NCI-H1105 (cell line): ENCODE data around the gene DHRS7.
"Not testable (repeated sequence)": the region's sequence is repeated elsewhere in the genome, so short reads cannot be mapped to it uniquely, and the experiment has no call there.

Experiments
- DNase-seq: peaks from one replicate; lab custom pipeline; 2025; lab: John Stamatoyannopoulos, UW

Gene DHRS7

DNA sequence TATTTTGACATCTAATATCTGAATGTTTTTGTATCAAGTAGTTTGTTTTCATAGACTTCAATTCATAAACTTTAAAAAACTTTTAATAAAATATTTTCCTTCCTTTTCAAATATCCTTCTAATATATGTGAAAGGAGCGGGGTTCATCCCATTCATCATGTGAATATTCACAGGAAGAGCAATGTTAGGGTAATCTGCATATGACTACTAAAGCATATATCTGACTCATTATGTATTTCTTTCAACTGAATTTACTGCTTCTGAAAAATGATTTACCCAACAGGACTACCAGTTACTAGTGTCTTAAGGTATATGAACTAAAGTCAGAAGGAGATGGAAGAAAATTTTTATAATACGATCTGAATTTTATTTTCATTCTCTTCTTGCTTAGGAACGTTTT is 30.5 kb downstream of the DHRS7 start:
- no peak for DNase-seq

DNA sequence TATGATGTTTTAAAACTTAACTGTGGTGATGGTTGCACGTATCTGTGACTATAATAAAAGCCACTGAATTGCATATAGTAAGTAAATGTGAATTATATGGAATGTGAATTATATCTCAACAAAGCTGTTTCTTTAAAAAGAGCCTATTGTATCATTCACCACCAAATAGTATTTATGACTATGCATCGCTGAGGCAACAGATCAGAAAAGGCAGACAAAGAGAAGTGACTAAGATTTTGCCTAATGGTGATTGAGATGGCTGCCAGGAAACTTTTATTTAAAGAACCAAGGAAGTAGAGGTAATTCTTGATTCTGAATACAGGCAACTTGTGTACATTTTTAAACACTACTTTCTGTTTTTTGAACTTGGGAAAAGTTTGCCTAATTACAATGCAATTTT is 31.7 kb downstream of the DHRS7 start:
- DNase-seq = no peak

DNA sequence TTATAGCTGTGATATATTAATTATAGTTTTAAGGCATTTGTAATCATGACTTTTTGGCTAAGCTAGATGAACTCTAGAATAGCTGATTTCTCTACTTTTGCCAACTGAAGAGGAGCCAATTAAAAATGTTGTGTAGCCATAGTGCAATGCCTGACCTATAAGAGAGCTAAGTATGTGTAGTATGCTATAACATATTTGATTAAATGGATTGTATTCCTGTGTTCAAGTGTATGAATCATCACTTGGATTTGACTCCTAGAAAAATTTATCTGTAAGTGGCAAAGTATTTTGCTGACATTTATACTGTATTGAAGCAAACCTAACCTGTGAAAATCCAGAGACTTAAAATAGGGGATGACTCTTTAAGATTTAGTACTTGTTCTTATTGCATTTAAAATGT is 39.3 kb downstream of the DHRS7 start:
- no peak for DNase-seq

DNA sequence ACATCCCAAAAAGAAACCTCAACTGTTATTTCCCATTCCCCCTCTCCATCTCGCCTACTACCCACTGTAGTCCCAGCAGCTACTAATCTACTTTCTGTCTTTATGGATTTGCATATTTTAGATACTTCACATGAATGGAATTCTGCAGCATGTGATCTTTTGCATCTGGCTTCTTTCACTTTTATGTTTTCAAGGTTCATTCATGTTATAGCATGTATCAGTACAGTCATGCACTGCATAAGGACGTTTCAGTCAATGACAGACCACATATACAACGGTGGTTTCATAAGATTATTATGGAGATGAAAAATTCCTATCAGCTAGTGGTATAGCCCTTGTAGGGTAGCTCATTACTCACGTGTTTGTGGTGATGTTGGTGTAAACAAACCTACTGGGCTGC is 49.0 kb downstream of the DHRS7 start:
- no peak for DNase-seq

DNA sequence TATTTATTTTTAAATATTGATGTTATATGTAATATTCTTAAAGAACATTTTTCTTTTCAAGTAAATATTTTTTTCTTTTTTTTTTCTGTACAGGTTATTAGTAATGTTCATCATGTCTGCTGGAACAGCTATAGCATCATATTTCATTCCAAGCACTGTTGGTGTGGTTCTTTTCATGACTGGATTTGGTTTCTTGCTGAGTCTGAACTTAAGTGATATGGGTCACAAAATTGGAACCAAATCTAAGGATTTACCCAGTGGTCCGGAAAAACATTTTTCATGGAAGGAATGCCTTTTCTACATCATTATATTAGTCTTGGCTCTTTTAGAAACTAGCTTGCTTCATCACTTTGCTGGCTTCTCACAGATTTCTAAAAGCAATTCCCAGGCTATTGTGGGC is 50.3 kb downstream of the DHRS7 start:
- DNase-seq = no peak

DNA sequence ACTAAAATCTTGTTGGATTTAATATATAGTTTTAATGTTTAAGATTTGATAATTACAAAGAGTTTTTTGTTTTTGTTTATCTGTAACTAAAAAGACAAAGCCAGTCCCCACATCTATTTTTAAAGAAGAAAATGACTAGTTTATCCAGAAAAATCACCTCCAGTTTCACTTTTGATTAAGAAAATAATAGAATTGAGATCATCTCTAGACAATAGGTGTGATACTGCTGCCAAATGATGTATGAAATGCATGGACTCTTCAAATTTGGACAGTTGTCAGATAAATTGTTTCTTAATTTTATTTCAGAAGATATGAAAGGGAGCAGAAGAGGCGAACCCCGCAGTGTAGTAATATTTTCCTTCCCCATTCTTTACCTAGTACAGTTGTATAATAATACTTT is 53.5 kb downstream of the DHRS7 start:
- DNase-seq = no peak

DNA sequence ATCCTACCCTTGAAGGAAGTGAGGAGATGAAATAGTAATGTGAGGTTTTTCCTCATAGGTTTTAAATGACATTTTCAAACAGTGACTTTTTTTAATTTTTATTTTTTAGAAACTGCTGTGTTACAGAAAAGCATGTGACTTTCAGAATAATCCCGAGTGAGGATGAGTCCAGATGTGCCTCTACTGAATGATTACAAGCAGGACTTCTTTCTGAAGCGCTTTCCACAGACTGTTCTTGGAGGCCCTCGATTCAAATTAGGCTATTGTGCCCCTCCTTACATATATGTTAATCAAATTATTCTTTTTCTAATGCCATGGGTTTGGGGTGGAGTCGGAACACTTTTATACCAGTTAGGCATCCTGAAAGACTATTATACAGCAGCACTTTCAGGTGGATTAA is 57.7 kb downstream of the DHRS7 start:
- DNase-seq = no peak

DNA sequence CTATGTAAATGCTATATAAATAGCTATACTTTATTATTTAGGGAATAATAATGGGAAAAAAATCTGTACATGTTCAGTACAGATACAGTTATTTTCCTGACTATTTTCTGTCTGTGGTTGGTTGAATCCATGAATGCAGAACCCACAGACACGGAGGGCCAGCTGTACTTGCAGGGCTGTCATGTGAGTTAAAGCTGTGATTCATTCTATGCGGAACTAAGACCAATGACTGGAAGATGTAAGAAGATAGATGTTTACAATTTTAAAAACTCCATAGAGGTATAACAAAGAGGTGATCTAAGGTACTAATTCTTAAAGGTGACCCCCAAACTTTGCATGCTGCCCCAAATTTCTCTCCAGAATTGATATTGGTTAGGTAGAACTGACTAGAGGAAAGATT is 58.9 kb downstream of the DHRS7 start:
- no peak for DNase-seq

DNA sequence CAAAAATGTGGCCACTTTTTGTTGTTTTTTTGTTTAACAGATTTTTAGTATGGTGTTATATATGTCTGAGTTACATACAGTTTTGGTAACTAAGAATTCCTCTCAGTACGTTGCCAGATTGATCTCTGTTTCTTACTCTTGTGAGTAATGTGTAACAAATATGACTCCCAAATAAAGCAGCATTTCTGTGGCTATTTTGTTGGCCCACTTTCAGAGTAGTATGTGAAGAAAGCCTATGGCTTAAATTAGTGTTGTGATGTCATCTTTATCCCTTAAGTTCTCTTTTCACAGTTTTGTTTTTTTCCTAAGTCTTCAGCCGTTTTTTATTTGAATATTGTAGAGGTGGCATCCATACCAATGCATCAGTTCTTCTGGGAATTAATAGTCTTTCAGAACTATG is 62.8 kb downstream of the DHRS7 start:
- no peak for DNase-seq

DNA sequence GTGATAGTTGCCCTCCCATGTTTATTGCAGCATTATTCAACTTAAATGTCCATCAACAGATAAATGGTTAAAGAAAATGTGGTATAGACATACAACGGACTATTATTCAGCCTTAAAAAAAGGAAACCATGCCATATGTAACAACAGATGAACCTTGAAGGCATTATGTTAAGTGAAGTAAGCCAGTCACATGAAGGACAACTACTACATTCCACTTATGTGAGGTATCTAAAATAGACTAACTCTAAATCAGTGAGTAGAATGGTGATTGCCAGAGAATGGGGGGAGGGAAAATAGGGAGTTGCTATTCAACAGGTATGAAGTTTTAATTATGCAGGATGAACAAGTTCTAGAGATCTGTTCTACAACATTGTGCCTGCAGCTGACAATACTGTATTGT is 63.4 kb downstream of the DHRS7 start:
- DNase-seq = no peak

DNA sequence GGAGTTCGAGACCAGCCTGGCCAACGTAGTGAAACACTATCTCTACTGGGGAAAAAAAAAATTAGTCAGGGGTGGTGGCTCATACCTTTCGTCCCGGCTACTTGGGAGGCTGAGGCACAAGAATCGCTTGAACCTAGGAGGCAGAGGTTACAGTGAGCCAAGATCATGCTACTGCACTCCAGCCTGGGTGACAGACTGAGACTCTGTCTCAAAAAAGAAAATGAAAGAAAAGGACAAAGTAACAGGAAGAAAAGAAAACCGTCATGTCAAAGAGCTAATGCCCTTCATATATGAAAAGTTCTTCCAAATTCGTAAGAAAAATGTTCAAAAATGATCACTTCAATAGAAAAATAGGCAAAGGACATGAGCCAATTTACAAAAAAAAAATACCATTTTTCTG is 65.3 kb downstream of the DHRS7 start:
- not testable (repeated sequence) for DNase-seq

DNA sequence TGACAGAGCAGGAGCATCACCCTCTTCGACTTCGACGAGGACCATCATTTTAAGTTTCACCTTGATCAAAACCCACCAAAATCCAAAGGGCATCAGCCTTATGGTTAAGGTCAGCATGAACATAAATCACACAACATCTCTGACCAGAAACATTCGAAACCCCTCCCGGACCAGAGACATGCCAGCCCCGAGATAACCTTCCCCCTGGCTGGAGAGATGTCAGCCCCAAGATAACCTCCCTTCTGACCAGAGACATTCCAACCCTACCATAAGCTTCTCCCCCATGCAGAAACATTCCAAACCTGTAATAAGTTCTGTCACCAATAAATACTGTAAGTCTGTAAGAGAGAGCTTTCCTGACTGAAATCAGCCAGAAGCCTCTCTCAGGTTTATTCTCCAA is 67.2 kb downstream of the DHRS7 start:
- DNase-seq = no peak

DNA sequence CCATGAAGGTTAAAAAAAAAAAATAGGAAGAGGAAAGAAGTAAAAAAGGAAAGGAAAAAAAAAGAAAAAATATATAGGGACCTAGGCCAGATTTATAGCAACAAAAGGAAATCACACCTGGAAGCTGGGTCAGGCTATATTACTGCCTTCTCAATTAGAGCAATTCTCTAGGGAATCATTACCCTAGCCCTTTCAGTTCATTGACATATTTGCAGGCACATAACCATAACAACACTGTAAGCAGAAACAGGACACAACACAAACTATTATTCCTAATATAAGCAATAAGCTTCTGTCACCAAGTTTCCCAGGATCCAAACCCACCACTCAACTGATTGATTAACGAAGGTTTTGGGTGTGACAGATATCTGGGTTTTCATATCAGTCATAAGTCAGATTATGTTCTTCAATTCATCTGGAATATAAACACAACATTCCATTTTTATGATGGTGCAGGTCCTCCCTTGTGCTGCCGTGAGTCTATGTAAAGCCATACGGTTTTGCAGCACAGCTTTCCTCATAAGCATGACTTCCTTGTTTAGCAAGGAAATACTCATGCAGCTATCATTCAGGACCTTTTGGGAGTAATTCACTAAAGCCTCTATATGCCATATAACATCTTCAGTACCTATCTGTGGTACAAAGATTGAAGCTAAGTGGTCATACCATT is 69.3 kb downstream of the DHRS7 start:
- DNase-seq = peak; percentile 5

DNA sequence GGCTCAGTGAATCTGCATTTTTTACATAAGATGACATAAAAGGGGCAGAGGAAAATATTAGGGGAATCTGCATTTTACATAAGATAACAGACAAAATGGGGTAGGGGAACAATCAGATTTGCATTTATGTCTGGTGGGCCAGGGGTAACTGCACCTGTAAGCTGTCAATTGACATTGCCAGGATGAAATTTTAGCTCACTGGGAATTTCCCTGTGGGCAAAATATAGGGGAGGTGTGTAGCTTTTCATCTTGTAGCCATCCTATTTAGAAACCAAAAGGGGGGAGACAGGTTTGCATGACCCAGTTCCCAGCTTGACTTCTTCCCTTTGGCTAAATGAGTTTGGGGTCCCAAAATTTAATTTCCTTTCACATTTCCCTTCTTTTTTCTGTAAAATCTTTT is 70.0 kb downstream of the DHRS7 start:
- no peak for DNase-seq

DNA sequence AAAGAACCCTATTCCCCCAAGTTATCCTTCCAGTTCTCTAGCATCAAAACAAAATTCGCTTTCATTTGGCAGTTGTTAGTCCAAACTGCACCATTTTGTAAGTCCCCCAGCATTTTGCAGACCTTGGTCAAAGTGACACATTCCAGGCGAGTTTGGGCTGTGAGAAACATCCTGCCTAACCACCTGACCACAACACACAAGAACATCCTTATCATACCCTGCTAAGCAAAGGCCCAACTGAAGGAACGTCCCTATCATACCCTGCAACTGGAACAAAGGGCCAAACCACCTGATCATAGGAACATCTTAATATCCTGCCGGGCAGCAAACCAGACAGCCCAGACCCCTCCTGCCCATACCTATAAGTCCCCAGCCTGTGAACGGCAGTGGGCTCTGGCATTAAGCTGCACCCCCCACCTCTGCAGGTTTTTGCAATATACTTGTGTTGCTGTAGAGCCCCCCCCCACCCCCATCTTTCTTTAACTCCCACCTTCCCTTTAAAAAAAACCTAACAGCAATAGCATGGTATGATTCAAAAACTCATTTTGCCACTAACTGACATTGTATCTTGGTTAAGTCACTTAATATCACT is 70.8 kb downstream of the DHRS7 start:
- DNase-seq = no peak
